Activated naive CD8-positive, alpha-beta T cell treated with anti-CD3 and anti-CD28 coated beads, Interleukin-2, amount 10 ng/mL, durations not matched to agents 7 days and 5 days (primary cell): ENCODE data around the gene KRT4. TPM values are rescaled to one million over a fixed set of nuclear protein-coding genes. Genes with fewer than 3 reads are reported as not detected.
A peak's percentile ranks its signal among the peaks of the same experiment; 100 is the strongest.

Source experiments
- ATAC-seq: fragments of 150-1000 bp; cut with Tn5 transposase; one replicate; pipeline ENCODE4 v1.10.0; 2021; ENCODE audit warnings: low read depth, moderate library complexity
- POLR2A ChIA-PET: fragments of 350-600 bp; sonication (Branson Sonifier 250); formaldehyde crosslinking; loops from one replicate; lab custom pipeline; 2021; ENCODE audit warnings: antibody characterized with exemption; lab: Charles Lee
- DNase-seq: peaks from one replicate; pipeline ENCODE4 v3.0.0; 2021
- H3K27ac Mint-ChIP-seq: one replicate; pipeline ENCODE4 v1.8.0; 2022; ENCODE audit warnings: mild to moderate bottlenecking, mixed read lengths
- H3K27me3 Mint-ChIP-seq: one replicate; pipeline ENCODE4 v1.8.0; 2022; ENCODE audit warnings: mild to moderate bottlenecking, moderate library complexity, mixed read lengths
- H3K36me3 Mint-ChIP-seq: one replicate; pipeline ENCODE4 v1.8.0; 2021; ENCODE audit warnings: mild to moderate bottlenecking, mixed read lengths
- H3K4me1 Mint-ChIP-seq: one replicate; pipeline ENCODE4 v1.8.0; 2021; ENCODE audit warnings: mixed read lengths
- H3K4me3 Mint-ChIP-seq: one replicate; pipeline ENCODE4 v1.8.0; 2022; ENCODE audit warnings: mild to moderate bottlenecking, moderate library complexity, mixed read lengths
- H3K9me3 Mint-ChIP-seq: one replicate; pipeline ENCODE4 v1.8.0; 2021; ENCODE audit warnings: mixed read lengths
- total RNA-seq, 2 experiments: library from RNA; stranded (reverse); gene quantifications; one replicate each; pipeline ENCODE4 v1.2.3, GENCODE V29; 2021

KRT4 gene
- total RNA-seq, 2 experiments from 2014 or later, result not detected

- Mint-ChIP-seq H3K4me1 (peaks cover 2% of the 10 kb centered on the region), H3K4me3 (no peak overlapping the region), H3K27me3 (peaks cover 2% of the 10 kb centered on the region), H3K36me3 (no peaks in the 10 kb centered on the region), H3K9me3 (no peaks in the 10 kb centered on the region), H3K27ac (no peak overlapping the region)
- DNase-seq (no peak), ATAC-seq (no peak)
- POLR2A ChIA-PET, result no interaction called here
Measured at GRCh38 chr12:52822771-52823510, 9.0 kb upstream of the KRT4 start.

GRCh38 chr12:52821826-52822660 is 8.1 kb upstream of the KRT4 start:
- DNase-seq (no peak), ATAC-seq (no peak)
- peaks cover 8% of the 10 kb centered on the region for H3K4me1 Mint-ChIP-seq
- no peaks in the 10 kb centered on the region for H3K36me3 Mint-ChIP-seq
- H3K9me3 Mint-ChIP-seq, result no peaks in the 10 kb centered on the region
- POLR2A ChIA-PET, result no interaction called here
- H3K27me3 Mint-ChIP-seq, result peaks cover 2% of the 10 kb centered on the region
- no peak overlapping the region for H3K27ac Mint-ChIP-seq
- H3K4me3 Mint-ChIP-seq, result no peak overlapping the region

- Mint-ChIP-seq H3K27ac (no peak overlapping the region), H3K36me3 (no peaks in the 10 kb centered on the region), H3K4me1 (peaks cover 8% of the 10 kb centered on the region), H3K27me3 (peaks cover 2% of the 10 kb centered on the region), H3K9me3 (no peaks in the 10 kb centered on the region), H3K4me3 (no peak overlapping the region)
- POLR2A ChIA-PET, result no interaction called here
- ATAC-seq (no peak), DNase-seq (no peak)
Measured at GRCh38 chr12:52821071-52821730, 7.3 kb upstream of the KRT4 start.

GRCh38 chr12:52820521-52820920 is 6.6 kb upstream of the KRT4 start:
- peaks cover 2% of the 10 kb centered on the region for H3K27me3 Mint-ChIP-seq
- H3K4me3 Mint-ChIP-seq, result no peak overlapping the region
- H3K4me1 Mint-ChIP-seq, result peaks cover 8% of the 10 kb centered on the region
- no peaks in the 10 kb centered on the region for H3K36me3 Mint-ChIP-seq
- no peaks in the 10 kb centered on the region for H3K9me3 Mint-ChIP-seq
- no peak overlapping the region for H3K27ac Mint-ChIP-seq
- ATAC-seq (no peak), DNase-seq (no peak)
- POLR2A ChIA-PET, result no interaction called here

GRCh38 chr12:52819731-52820510 is 6.0 kb upstream of the KRT4 start:
- H3K36me3 Mint-ChIP-seq, result no peaks in the 10 kb centered on the region
- peaks cover 2% of the 10 kb centered on the region for H3K27me3 Mint-ChIP-seq

GRCh38 chr12:52818887-52819420 is 5.0 kb upstream of the KRT4 start:
- Mint-ChIP-seq H3K27me3 (peaks cover 2% of the 10 kb centered on the region), H3K4me3 (no peak overlapping the region), H3K36me3 (no peaks in the 10 kb centered on the region), H3K9me3 (no peaks in the 10 kb centered on the region), H3K27ac (peak overlapping the region; percentile 43), H3K4me1 (peaks cover 8% of the 10 kb centered on the region)
- DNase-seq (no peak), ATAC-seq (no peak)
- POLR2A ChIA-PET, result no interaction called here

More at GRCh38 chr12:52819731-52820510, 6.0 kb upstream of the KRT4 start:
- Mint-ChIP-seq H3K9me3 (no peaks in the 10 kb centered on the region), H3K4me3 (no peak overlapping the region), H3K27ac (no peak overlapping the region), H3K4me1 (peaks cover 8% of the 10 kb centered on the region)
- ATAC-seq, result no peak
- no peak for DNase-seq
- POLR2A ChIA-PET, result no interaction called here

- Mint-ChIP-seq H3K4me1 (peaks cover 8% of the 10 kb centered on the region), H3K27me3 (peaks cover 2% of the 10 kb centered on the region), H3K9me3 (no peaks in the 10 kb centered on the region), H3K36me3 (no peaks in the 10 kb centered on the region), H3K4me3 (no peak overlapping the region), H3K27ac (no peak overlapping the region)
- ATAC-seq (no peak), DNase-seq (no peak)
- POLR2A ChIA-PET, result no interaction called here
Measured at GRCh38 chr12:52818388-52818787, 4.5 kb upstream of the KRT4 start.

GRCh38 chr12:52817699-52818238 is 3.9 kb upstream of the KRT4 start:
- no peak overlapping the region for H3K4me3 Mint-ChIP-seq
- no peaks in the 10 kb centered on the region for H3K36me3 Mint-ChIP-seq
- peaks cover 2% of the 10 kb centered on the region for H3K27me3 Mint-ChIP-seq
- H3K9me3 Mint-ChIP-seq, result no peaks in the 10 kb centered on the region
- H3K4me1 Mint-ChIP-seq, result peaks cover 8% of the 10 kb centered on the region
- H3K27ac Mint-ChIP-seq, result peak overlapping the region; percentile 35
- DNase-seq (no peak), ATAC-seq (peak; percentile 93)
- POLR2A ChIA-PET, result no interaction called here

GRCh38 chr12:52817003-52817698 is 3.2 kb upstream of the KRT4 start:
- Mint-ChIP-seq H3K27me3 (peaks cover 2% of the 10 kb centered on the region), H3K36me3 (no peaks in the 10 kb centered on the region), H3K4me1 (peaks cover 8% of the 10 kb centered on the region), H3K27ac (peak overlapping the region; percentile 35), H3K4me3 (no peak overlapping the region), H3K9me3 (no peaks in the 10 kb centered on the region)
- ATAC-seq, result no peak
- DNase-seq, result no peak
- POLR2A ChIA-PET, result no interaction called here

GRCh38 chr12:52815676-52816588 is 2.0 kb upstream of the KRT4 start:
- DNase-seq (no peak), ATAC-seq (no peak)
- POLR2A ChIA-PET, result no interaction called here
- Mint-ChIP-seq H3K27ac (no peak overlapping the region), H3K36me3 (no peaks in the 10 kb centered on the region), H3K4me3 (no peak overlapping the region), H3K27me3 (peaks cover 2% of the 10 kb centered on the region), H3K4me1 (peaks cover 8% of the 10 kb centered on the region), H3K9me3 (no peaks in the 10 kb centered on the region)

- ATAC-seq, result no peak
- Mint-ChIP-seq H3K4me3 (no peak overlapping the region), H3K9me3 (no peaks in the 10 kb centered on the region), H3K27ac (no peak overlapping the region), H3K27me3 (peaks cover 2% of the 10 kb centered on the region), H3K36me3 (no peaks in the 10 kb centered on the region), H3K4me1 (peaks cover 8% of the 10 kb centered on the region)
- no peak for DNase-seq
- POLR2A ChIA-PET, result no interaction called here
Measured at GRCh38 chr12:52815161-52815560, 1.2 kb upstream of the KRT4 start.
